ENCODE measurements around the gene KRTAP3-2. TPM values are rescaled to one million over a fixed set of nuclear protein-coding genes. Genes with fewer than 3 reads are reported as not detected.

KRTAP3-2 gene
- total RNA-seq, 1 experiment from 2014 or later, result not detected

Other genes starting within 250 kb of the KRTAP3-2 start
- not detected for gene KRT25, start 244.6 kb downstream of the KRTAP3-2 start, total RNA-seq (2021; ENCODE audit: unreplicated experiment)
- gene KRT26, start 227.7 kb downstream of the KRTAP3-2 start, total RNA-seq (2021; ENCODE audit: unreplicated experiment), result not detected
- gene KRT27, start 217.4 kb downstream of the KRTAP3-2 start, total RNA-seq (2021; ENCODE audit: unreplicated experiment), result not detected
- gene KRT28, start 199.9 kb downstream of the KRTAP3-2 start, total RNA-seq (2021; ENCODE audit: unreplicated experiment), result not detected
- 70.8 TPM for gene KRT10, start 177.3 kb downstream of the KRTAP3-2 start, total RNA-seq (2021; ENCODE audit: unreplicated experiment)
- not detected for gene KRT12, start 132.7 kb downstream of the KRTAP3-2 start, total RNA-seq (2021; ENCODE audit: unreplicated experiment)
- gene KRT20, start 114.7 kb downstream of the KRTAP3-2 start, total RNA-seq (2021; ENCODE audit: unreplicated experiment), result 0.13 TPM
- not detected for gene KRT23, start 62.3 kb downstream of the KRTAP3-2 start, total RNA-seq (2021; ENCODE audit: unreplicated experiment)
- not detected for gene KRT39, start 33.0 kb downstream of the KRTAP3-2 start, total RNA-seq (2021; ENCODE audit: unreplicated experiment)
- not detected for gene KRT40, start 15.6 kb downstream of the KRTAP3-2 start, total RNA-seq (2021; ENCODE audit: unreplicated experiment)
- not detected for gene KRTAP3-3, start 5.7 kb downstream of the KRTAP3-2 start, total RNA-seq (2021; ENCODE audit: unreplicated experiment)
- gene KRTAP3-1, start 9.2 kb upstream of the KRTAP3-2 start, total RNA-seq (2021; ENCODE audit: unreplicated experiment), result not detected
- gene KRTAP1-5, start 27.3 kb upstream of the KRTAP3-2 start, total RNA-seq (2021; ENCODE audit: unreplicated experiment), result not detected
- not detected for gene KRTAP1-4, start 30.3 kb upstream of the KRTAP3-2 start, total RNA-seq (2021; ENCODE audit: unreplicated experiment)
- gene KRTAP1-3, start 35.0 kb upstream of the KRTAP3-2 start, total RNA-seq (2021; ENCODE audit: unreplicated experiment), result not detected
- not detected for gene KRTAP1-1, start 41.5 kb upstream of the KRTAP3-2 start, total RNA-seq (2021; ENCODE audit: unreplicated experiment)
- not detected for gene KRTAP2-1, start 47.4 kb upstream of the KRTAP3-2 start, total RNA-seq (2021; ENCODE audit: unreplicated experiment)
- not detected for gene KRTAP2-2, start 55.3 kb upstream of the KRTAP3-2 start, total RNA-seq (2021; ENCODE audit: unreplicated experiment)
- gene KRTAP2-3, start 60.2 kb upstream of the KRTAP3-2 start, total RNA-seq (2021; ENCODE audit: unreplicated experiment), result not detected
- not detected for gene KRTAP2-4, start 66.0 kb upstream of the KRTAP3-2 start, total RNA-seq (2021; ENCODE audit: unreplicated experiment)
- gene KRTAP4-7, start 84.2 kb upstream of the KRTAP3-2 start, total RNA-seq (2021; ENCODE audit: unreplicated experiment), result not detected
- gene KRTAP4-8, start 98.2 kb upstream of the KRTAP3-2 start, total RNA-seq (2021; ENCODE audit: unreplicated experiment), result not detected
- gene KRTAP4-16, start 102.3 kb upstream of the KRTAP3-2 start, total RNA-seq (2021; ENCODE audit: unreplicated experiment), result not detected
- not detected for gene KRTAP4-9, start 105.5 kb upstream of the KRTAP3-2 start, total RNA-seq (2021; ENCODE audit: unreplicated experiment)
- gene KRTAP4-11, start 118.5 kb upstream of the KRTAP3-2 start, total RNA-seq (2021; ENCODE audit: unreplicated experiment), result not detected
- not detected for gene KRTAP4-12, start 124.3 kb upstream of the KRTAP3-2 start, total RNA-seq (2021; ENCODE audit: unreplicated experiment)
- gene KRTAP4-6, start 140.6 kb upstream of the KRTAP3-2 start, total RNA-seq (2021; ENCODE audit: unreplicated experiment), result not detected
- gene KRTAP4-5, start 149.9 kb upstream of the KRTAP3-2 start, total RNA-seq (2021; ENCODE audit: unreplicated experiment), result not detected
- not detected for gene KRTAP4-4, start 160.8 kb upstream of the KRTAP3-2 start, total RNA-seq (2021; ENCODE audit: unreplicated experiment)
- not detected for gene KRTAP4-3, start 168.3 kb upstream of the KRTAP3-2 start, total RNA-seq (2021; ENCODE audit: unreplicated experiment)
- not detected for gene KRTAP4-2, start 178.3 kb upstream of the KRTAP3-2 start, total RNA-seq (2021; ENCODE audit: unreplicated experiment)
- not detected for gene KRTAP4-1, start 185.0 kb upstream of the KRTAP3-2 start, total RNA-seq (2021; ENCODE audit: unreplicated experiment)
- gene KRTAP9-1, start 190.0 kb upstream of the KRTAP3-2 start, total RNA-seq (2021; ENCODE audit: unreplicated experiment), result not detected
- gene KRTAP9-2, start 226.7 kb upstream of the KRTAP3-2 start, total RNA-seq (2021; ENCODE audit: unreplicated experiment), result not detected
- not detected for gene KRTAP9-3, start 232.5 kb upstream of the KRTAP3-2 start, total RNA-seq (2021; ENCODE audit: unreplicated experiment)
- gene KRTAP9-8, start 238.1 kb upstream of the KRTAP3-2 start, total RNA-seq (2021; ENCODE audit: unreplicated experiment), result not detected
- not detected for gene KRTAP9-4, start 249.8 kb upstream of the KRTAP3-2 start, total RNA-seq (2021; ENCODE audit: unreplicated experiment)